ENCODE data around the gene TMEM217. TPM values are rescaled to one million over a fixed set of nuclear protein-coding genes. Genes with fewer than 3 reads are reported as not detected.

The TMEM217 gene
- total RNA-seq, 2 donors from 2014 or later: 0.50 to 7.3 TPM

GRCh38 chr6:37279366-37280134, 21.6 kb upstream of the TMEM217 start:
- H3K27me3 ChIP-seq (replicated peaks; ENCODE audit: insufficient read depth): no peaks in the 10 kb centered on the region
- H3K27ac ChIP-seq: no peak overlapping the region
- DNase-seq (ENCODE audit: low spot score): no peak
- no peak overlapping the region for H3K4me3 ChIP-seq
- intact Hi-C loops (cut with DNase I): no loop called here
- 98% methylated on average over 9 of the region's 9 CpGs for WGBS
- TF ChIP-seq POLR2AphosphoS5 (IDR thresholded peaks at IDR 0.05) (no peak), POLR2A (IDR thresholded peaks at IDR 0.05) (no peak), CTCF (IDR thresholded peaks at IDR 0.05) (no peak)
- H3K36me3 ChIP-seq: no peaks in the 10 kb centered on the region
- no peaks in the 10 kb centered on the region for H3K4me1 ChIP-seq (replicated peaks)
- H3K9me3 ChIP-seq: no peaks in the 10 kb centered on the region

GRCh38 chr6:37277001-37277409, 19.1 kb upstream of the TMEM217 start:
- TF ChIP-seq POLR2A (IDR thresholded peaks at IDR 0.05) (no peak), CTCF (IDR thresholded peaks at IDR 0.05) (no peak), POLR2AphosphoS5 (IDR thresholded peaks at IDR 0.05) (no peak)
- 84% methylated on average over 6 of the region's 6 CpGs for WGBS
- no peaks in the 10 kb centered on the region for H3K9me3 ChIP-seq
- H3K27ac ChIP-seq: no peak overlapping the region
- no peaks in the 10 kb centered on the region for H3K36me3 ChIP-seq
- H3K4me3 ChIP-seq: no peak overlapping the region
- intact Hi-C loops (cut with DNase I): no loop called here
- H3K27me3 ChIP-seq (replicated peaks; ENCODE audit: insufficient read depth): no peaks in the 10 kb centered on the region
- no peak for DNase-seq (ENCODE audit: low spot score)
- H3K4me1 ChIP-seq (replicated peaks): no peaks in the 10 kb centered on the region

- TF ChIP-seq CTCF (IDR thresholded peaks at IDR 0.05) (no peak), POLR2A (IDR thresholded peaks at IDR 0.05) (no peak), POLR2AphosphoS5 (IDR thresholded peaks at IDR 0.05) (no peak)
- Histone ChIP-seq H3K4me3 (no peak overlapping the region), H3K27me3 (replicated peaks; ENCODE audit: insufficient read depth) (no peaks in the 10 kb centered on the region), H3K36me3 (no peaks in the 10 kb centered on the region), H3K27ac (no peak overlapping the region), H3K4me1 (replicated peaks) (no peaks in the 10 kb centered on the region), H3K9me3 (no peaks in the 10 kb centered on the region)
- no peak for DNase-seq (ENCODE audit: low spot score)
- WGBS: 100% methylated on average over 1 of the region's 1 CpG
- intact Hi-C loops (cut with DNase I): no loop called here
These were observed 17.4 kb upstream of the TMEM217 start for GRCh38 chr6:37275350-37275749.

GRCh38 chr6:37273690-37274089, 15.7 kb upstream of the TMEM217 start:
- no peak for DNase-seq (ENCODE audit: low spot score)
- intact Hi-C loops (cut with DNase I): no loop called here
- Histone ChIP-seq H3K27me3 (replicated peaks; ENCODE audit: insufficient read depth) (no peaks in the 10 kb centered on the region), H3K27ac (no peak overlapping the region), H3K4me3 (no peak overlapping the region), H3K4me1 (replicated peaks) (no peaks in the 10 kb centered on the region), H3K36me3 (no peaks in the 10 kb centered on the region), H3K9me3 (no peaks in the 10 kb centered on the region)
- WGBS: 16% methylated on average over 3 of the region's 3 CpGs
- TF ChIP-seq POLR2A (IDR thresholded peaks at IDR 0.05) (no peak), POLR2AphosphoS5 (IDR thresholded peaks at IDR 0.05) (no peak), CTCF (IDR thresholded peaks at IDR 0.05) (no peak)
